ENCODE data around the gene RUFY3.

RUFY3 gene

DNA sequence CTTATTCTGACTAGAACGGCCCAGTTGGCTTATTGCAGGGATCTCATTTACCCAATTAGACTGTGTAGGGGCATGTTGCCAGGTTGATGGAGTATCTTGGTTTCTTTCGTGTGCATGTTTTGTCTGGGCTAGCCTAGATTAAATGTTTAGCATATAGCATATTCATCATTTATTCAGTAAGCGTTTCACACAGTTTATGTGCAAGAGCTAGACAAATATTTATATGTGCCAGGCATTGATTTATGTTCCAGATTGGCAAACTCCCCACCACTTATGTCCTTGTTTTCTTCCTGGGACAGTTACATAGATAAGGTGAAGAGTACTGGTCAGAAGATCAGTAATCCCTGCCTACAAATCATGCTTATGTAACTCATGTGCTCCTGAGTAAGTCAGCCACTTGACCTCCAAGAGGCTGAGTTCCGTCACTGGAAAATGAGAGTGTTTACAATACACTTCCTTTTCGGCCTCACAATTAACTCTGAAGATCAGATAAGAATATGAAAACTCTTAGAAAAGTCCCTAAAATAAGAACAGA, 57.2 kb downstream of the RUFY3 start:
- no peak for DNase-seq (ENCODE audit: low read depth in 2 of 2)

DNA sequence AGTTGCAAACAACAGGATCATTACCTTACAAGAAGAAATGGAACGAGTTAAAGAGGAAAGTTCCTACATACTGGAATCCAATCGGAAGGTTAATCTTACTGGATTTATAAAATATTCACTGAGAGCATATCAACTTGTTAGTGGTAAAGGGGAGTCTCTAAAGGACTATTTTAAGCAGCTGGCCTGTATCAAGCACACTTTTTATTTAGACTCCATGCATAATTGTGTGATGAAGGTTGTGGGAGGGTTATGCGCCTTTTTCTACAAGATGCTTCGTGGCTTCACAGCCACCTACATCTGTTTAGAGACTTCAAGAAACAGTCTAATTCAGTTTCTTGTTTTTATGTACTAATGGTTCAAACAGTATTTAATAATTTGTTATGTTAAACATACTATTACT, 61.3 kb downstream of the RUFY3 start:
- DNase-seq (ENCODE audit: low read depth in 2 of 2): no peak

DNA sequence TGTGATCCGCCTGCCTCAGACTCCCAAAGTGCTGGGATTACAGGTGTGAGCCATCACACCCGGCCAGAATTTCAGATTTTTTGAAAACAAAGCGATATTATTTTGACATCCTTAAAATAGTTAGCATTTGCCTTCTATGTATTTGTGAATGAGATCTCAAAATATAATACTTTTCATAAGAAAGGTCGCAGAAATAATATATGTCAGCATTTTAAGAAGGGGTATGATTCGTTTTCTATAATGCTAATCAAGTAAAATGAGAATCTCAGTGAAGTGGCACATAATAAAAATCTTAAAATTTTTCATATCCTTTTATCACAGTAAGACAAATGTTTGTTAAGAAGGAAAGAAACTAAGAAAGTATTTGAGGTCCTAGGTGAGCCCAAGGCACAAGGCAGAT, 65.7 kb downstream of the RUFY3 start:
- DNase-seq (ENCODE audit: low read depth in 2 of 2): no peak

DNA sequence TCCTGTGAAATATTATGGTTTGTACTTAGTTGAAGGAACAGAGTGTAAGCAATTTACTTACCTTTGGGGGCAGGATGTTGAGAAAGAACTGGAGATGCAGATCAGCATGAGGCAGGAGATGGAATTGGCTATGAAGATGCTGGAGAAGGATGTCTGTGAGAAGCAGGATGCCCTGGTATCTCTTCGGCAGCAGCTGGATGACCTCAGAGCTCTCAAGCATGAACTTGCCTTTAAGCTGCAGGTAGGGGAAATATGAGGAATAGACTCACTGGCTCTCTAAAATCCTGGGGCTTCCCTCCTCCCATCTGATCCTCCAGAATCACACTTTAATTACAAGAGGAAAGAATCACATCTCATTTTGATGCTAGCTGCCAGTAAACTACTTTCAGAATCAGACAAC, 67.0 kb downstream of the RUFY3 start:
- DNase-seq (ENCODE audit: low read depth in 2 of 2): no peak

DNA sequence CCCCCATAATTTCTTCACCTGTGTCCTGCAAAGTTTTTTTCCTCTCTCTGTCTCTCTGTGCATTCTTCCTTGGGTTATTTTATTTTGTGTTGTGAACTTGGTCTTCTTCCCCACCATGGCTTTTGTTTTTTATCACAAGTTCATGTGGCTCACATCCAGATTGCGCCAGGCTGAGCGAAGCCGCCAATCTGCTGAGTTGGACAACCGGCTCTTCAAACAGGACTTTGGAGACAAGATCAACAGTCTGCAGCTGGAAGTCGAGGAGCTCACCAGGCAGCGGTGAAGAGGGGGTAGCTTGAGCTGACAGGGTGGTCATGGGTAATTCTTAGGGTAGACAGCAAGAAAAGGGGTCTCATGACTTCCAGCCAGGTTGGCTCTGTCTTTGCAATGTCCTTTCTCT, 71.9 kb downstream of the RUFY3 start:
- DNase-seq (ENCODE audit: low read depth in 2 of 2): no peak

DNA sequence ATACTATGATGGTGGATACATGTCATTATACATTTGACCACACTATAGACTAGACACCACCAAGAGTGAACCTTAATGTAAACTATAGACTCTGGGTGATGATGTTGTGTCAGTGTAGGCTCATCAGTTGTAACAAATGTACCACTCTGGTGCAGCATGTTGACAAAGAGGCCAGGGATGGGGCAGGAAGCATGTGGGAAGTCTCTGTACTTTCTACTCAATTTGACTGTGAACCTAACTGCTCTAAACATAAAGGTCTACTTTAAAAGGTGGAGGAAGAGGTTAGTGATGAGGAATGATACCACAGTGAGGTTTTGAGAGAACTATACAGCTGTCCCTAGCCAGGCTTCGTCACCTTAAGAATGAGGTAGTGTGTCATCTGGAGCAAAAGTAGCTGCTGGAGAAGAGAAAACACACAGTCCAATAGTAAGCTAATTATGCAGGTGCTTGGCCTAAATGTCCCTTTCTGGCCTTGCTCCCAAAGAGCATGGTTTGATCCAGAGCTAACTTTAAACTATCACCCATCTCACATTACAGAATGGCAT, 79.6 kb downstream of the RUFY3 start:
- DNase-seq (ENCODE audit: low read depth in 2 of 2): no peak

DNA sequence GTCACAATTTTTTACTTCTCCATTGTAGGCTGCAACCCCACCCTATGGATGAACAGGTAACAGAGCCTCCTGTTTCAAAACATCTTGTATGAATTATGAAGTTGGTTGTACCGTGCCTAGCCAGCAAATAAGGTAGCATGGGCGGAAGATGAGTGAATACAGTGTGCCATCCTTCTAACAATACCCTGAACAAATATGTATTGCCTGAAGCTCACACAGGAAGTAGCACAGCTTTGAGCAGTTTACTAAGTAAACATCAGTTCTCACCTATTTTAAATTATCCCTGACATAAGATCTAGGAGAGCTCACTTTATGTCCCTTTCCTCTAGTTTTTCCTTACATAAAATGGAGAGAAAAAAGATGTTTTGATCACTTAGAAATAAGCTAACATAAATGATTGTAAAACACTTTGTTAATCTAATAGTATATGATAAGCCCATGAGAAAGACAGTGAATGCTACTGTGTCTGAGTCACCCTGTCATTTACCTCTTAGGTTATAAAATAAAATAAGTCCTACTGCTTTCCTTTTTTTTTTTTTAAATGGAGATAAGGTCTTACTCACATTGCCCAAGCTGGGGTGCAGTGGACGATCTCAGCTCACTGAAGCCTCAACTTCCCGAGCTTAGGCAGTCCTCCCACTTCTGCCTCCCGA, 81.3 kb downstream of the RUFY3 start:
- DNase-seq (ENCODE audit: low read depth in 2 of 2): no peak

DNA sequence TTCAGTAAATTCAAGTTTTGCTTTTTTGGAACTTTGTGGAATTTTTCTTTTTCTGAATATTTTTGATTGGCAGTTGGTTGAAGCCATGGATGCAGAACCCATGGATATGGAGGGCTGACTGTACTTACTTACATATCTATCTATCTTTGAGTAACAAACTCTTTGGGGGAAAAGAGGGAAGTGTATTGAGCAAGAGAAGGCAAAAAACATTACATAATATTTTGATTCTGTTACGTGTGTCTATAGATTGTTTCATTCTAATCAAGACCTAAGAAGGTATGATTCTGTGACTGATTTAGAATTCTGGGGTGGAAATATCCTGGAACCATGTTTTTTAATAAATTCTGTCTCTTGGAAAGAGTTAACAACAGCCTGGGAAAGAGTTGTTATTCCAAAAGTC, 86.4 kb downstream of the RUFY3 start:
- no peak for DNase-seq (ENCODE audit: low read depth in 2 of 2)

DNA sequence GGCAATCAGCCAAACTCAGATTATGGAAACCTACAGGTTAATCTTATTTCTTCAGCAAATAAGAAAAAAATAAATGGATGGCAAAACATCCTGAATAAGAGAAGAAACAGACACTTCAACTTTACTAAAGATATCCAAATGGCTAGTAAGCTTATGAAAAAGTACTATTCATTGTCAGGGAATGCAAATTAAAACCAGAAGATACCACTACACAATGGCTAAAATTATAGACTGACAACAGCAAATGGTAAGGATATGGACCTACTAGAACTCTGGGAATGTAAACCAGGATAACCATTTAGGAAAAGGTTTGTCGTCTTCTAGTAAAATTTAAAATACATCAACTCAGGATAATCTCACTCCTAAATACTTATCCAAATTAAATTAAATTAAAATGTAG, 93.6 kb downstream of the RUFY3 start:
- DNase-seq (ENCODE audit: low read depth in 2 of 2): no peak

DNA sequence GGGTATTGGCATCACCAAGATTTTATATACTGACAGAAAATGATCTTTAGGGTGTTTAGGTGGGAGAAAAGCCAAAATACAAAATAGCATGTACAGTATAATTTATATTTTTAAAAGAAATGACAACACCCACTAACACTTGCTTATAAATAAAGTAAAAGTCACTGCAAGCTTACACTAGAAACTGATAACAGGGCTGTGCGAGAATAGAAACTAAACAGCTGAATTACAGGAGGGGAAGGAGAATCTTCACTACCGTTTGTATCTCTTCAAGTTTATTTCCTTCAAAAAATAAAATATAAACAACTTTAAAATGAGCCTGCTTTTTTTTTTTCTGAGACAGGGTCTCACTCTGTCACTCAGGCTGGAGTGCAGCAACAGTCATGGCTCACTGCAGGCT, 95.1 kb downstream of the RUFY3 start:
- no peak for DNase-seq (ENCODE audit: low read depth in 2 of 2)

DNA sequence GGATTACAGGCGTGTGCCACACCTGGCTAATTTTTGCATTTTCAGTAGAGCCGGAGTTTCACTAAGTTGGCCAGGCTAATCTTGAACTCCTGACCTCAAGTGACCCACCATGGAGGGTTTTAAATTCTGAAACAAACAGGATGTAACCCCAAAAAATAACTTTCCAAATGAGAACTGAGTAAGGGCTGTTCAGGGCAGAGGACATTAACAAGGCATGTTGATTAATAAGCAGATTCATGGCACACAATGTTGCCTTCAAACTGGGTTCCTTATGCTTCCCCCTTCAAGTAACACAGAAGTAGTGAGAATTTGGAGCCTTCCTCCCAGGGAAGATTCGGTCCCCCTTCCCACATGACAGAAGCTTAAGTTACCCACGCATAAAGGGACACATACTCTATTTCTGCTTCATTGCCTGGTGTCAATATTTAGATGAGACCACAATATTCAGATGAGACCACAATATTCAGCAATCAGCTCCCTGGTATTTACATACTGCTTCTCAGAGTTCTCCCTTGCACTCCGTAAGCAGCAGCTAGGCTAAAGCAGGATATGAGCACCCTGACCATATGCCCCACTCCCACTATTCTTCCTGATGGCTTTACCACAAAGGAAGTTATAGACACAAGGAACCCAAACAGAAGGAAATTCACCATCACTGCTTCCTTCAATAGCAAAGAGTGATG, 96.5 kb downstream of the RUFY3 start:
- no peak for DNase-seq (ENCODE audit: low read depth in 2 of 2)

DNA sequence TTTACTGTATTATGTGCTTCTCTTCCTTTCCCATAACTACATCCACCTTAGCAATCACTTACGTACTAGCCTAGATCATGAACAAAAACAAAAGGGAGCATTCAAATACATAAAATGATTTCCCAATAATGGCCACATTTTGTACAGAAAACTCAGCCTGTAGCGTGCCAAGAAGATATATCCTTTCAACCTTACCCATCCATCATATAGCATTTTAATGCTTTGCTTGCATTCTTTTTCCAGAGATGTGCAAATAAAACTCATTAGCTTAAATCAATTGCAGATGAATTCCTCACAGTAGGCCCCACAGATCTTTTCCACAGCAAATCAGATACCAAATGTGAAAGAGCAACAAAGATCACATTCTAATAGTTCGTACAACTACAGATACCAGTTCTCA, 97.2 kb downstream of the RUFY3 start:
- no peak for DNase-seq (ENCODE audit: low read depth in 2 of 2)

DNA sequence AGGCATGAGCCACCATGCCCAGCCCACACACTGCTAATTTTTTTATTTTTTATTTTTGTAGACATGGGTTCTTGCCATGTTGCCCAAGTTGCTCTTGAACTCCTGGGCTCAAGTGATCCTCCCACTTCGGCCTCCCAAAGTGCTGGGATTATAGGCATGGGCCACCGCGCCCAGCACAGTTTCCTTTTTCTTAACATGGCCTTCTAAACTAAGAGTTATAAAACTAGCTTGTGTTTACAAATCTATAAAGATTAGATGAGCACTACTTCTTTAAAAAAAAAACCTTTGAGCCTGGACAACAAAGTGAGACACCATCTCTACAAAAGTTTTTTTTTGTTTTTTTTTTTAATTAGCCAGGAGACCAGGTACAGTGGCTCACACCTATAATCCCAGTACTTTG, 107.3 kb downstream of the RUFY3 start:
- no peak for DNase-seq (ENCODE audit: low read depth in 2 of 2)

DNA sequence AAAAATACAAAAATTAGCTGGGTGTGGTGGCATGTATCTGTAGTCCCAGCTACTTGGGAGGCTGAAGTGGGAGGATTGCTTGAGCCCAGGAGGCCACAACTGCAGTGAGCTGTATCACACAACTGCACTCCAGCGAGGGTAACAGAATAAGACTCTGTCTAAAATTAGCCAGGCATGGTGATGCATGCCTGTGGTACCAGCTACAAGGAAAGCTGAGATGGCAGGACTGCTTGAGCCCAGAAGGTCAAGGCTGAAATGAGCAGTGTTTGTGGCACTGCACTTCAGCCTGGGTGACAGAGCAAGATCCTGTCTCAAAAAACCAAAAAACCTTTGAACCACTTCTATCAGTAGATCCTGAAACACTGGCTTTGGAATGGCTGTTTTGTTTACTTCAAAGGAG, 107.7 kb downstream of the RUFY3 start:
- DNase-seq (ENCODE audit: low read depth in 2 of 2): no peak

DNA sequence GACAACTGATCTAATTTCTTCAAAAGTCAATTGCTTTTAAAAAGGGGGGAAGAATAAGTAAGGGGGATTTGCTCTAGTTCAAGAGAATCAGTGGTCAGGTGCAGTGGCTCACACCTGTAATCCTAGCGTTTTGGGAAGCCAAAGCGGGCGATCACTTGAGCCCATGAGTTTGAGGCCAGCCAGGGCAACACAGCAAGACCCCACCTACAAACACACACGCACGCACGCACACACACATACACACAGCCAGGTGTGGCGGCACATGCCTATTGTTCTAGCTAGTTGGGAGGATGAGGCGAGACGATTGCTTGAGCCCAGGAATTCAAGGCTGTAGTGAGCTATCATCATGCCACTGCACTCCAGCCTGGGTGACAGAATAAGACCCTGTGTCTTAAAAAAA, 108.3 kb downstream of the RUFY3 start:
- no peak for DNase-seq (ENCODE audit: low read depth in 2 of 2)

DNA sequence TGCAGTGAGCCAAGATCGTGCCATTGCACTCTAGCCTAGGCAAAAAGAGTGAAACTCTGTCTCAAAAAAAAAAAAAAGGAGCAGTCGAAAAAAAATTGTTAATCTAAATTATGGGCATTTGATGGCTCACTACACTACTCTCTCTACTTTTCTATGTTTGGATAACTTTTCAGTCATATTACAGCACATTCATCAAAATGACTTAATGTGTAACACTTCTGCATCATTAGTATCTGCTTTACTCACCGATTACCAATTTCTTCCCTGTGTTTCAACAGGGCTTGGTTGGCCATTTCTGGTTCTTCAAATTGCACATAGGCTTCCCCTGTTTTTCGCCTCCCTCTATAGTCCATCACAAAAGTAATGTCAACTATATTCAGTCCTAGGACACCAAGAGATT, 109.5 kb downstream of the RUFY3 start:
- no peak for DNase-seq (ENCODE audit: low read depth in 2 of 2)

DNA sequence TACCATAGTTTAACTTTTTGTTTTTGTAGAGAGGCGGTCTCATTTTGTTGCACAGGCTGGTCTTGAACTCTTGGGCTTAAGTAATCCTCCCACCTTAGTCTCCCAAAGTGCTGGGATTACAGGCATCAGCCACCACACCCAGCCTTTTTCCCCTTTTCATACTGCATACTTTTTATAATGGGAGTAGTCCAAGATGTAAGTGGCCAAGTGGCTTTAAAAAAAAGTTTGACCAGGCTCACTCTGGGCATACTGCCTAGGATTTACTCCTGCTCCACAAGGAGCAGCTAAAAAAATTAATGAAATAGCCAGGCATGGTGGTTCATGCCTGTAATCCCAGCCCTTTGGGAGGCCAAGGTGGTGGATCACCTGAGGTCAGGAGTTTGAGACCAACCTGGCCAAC, 111.9 kb downstream of the RUFY3 start:
- DNase-seq (ENCODE audit: low read depth in 2 of 2): no peak

DNA sequence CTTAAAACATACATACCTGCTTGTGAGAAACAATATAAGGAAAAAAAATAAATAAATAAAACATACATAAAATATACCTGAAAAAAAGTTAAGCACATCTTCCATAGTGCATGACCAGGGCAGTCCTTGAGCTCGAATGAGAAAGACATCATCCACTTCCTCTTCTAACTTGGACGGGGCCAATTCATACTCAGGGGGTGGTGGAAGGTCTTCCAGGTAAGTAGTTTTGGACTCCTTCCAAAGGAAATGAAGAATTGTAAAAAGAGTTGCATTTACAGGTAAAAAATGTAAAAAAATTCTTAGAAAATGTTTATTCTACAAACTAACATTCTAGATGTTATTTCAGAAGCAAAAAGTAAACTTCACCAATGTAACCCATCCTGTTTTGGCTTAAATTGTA, 114.3 kb downstream of the RUFY3 start:
- no peak for DNase-seq (ENCODE audit: low read depth in 2 of 2)

DNA sequence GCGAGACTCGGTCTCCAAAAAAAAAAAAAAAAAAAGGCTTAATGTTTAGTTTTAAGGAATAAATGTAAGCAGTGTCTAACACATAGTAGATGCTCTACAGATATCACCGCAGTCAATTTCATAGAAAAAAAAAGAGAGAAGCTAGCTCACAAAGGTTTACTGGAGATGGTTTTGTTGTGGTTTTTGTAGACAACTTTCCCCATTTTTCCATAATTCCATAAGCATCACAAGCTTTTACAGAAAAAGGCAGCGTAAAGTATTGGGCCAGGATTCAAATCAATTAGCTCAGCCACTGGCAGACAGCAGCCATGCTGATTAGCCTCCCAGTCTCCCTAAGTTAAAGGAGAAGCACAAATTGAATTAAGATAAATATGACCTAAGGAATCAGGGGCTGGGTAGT, 116.4 kb downstream of the RUFY3 start:
- no peak for DNase-seq (ENCODE audit: low read depth in 2 of 2)

DNA sequence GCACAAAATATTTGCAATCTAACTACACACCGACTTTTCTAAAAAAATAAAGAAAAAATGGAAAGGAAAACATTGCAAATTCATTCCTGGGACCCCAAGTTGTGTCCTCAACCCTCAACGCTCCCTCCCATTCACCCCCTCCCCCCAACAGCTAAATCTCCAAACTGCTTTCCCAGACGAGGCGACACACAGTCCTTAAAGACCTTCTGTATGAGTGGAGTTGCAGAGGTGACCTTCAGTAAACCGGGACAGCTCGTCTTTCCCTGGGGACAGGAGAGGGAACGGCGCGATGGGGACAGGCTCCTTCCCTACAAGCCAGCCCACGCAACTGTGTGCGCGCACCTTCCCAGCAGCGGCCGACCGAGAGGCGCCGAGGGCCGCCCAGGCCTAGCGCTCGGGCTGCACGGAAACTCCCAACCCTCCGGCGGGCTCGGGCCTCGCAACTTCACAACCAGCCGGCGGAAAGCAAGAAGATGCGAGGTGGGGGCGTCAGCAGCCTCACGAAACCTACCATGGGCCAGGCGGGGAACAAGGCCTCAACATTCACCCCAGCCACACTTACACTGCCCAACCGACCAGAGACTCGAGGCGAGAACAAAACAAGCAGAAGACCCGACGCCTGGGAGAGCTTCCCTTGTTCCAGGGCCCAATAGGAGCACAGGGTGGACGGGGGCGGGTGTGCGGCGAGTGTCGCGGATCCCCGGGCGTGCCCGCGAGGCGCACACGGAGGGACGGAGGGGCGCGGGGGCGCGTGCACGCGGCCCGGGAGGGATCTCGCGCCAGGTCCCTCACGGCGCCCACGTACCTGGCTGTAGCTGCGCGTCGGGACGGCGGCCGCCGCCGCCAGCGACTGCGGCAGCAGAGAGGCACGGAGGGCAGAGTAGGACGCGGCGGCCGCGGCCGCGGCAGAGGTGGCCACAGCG, 117.2 kb downstream of the RUFY3 start:
- DNase-seq (ENCODE audit: low read depth in 2 of 2): peak; percentile 46 to 60

DNA sequence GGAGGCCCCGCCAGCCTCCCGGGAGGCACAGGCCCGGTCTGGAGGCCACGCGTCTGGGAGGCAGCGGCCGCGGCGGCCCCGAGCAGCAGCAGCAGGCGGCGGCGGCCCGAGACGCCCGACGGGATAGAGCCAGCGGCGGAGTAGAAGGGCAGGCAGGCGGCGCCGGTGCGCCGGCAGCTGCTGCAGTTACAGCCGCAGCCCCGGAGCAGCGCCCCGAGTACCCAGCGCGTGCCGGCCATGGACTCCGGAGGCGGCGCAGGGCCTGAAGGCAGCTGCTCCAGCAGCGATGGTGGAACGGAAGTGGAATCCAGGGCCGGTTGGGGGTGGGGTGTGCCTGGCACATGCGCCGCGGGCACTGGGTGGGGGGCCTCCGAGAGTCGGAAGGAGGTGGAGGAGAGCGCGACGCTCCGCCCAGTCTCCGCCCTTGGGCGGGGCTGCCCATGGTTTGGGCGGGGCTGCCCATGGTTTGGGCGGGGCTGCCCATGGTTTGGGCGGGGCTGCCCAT, 117.9 kb downstream of the RUFY3 start, which contains the start of gene GRSF1:
TSS of gene GRSF1 (minus strand) at position 302 of the 505 bp plus-strand sequence. CDS start at position 239, 63 bp downstream.
- DNase-seq (ENCODE audit: low read depth in 2 of 2): peak; percentile 92

DNA sequence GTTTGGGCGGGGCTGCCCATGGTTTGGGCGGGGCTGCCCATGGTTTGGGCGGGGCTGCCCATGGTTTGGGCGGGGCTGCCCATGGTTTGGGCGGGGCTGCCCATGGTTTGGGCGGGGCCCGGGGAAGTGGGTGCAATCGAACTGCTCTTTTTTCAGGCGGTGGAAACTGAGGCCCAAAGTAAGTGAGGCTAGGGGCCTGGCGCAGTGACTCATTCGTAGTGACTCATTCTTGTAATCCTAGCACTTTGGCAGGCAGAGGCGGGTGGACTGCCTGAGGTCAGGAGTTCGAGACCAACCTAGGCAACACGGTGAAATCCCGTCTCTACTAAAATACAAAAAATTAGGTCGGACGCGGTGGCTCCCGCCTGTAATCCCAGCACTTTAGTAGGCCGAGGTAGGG, 118.4 kb downstream of the RUFY3 start:
- DNase-seq (ENCODE audit: low read depth in 2 of 2): peak; percentile 57 to 58
